GM12878 (cell line): Measurements from ENCODE around the gene ENAH. TPM values are rescaled to one million over a fixed set of nuclear protein-coding genes. Genes with fewer than 3 reads are reported as not detected.

ENCODE experiments used
- ATAC-seq: fragments of 200-7000 bp; cut with Tn5 transposase; 3 replicates; pipeline ENCODE4 v1.9.1; 2020; ENCODE audit warnings: mild to moderate bottlenecking, moderate library complexity
- BruUV-seq: library from RNA; stranded (reverse); fragments of 400-500 nt; replicated peaks from 2 replicates; lab custom pipeline; 2021; lab: Mats Ljungman, UMichigan
- CTCF ChIA-PET: fragments of 300-600 bp; sonication (Branson Sonifier 250); formaldehyde crosslinking; extraction: SDS; loops from one replicate; lab custom pipeline; 2021; ENCODE audit warnings: inconsistent platforms; lab: Yijun Ruan, JAX
- POLR2A ChIA-PET: fragments of 350-600 bp; formaldehyde crosslinking; extraction: SDS; loops from one replicate; lab custom pipeline; 2021; ENCODE audit warnings: inconsistent platforms; lab: Charles Lee
- RAD21 ChIA-PET: fragments of 300-600 bp; sonication (Branson Sonifier 250); formaldehyde crosslinking; loops from one replicate; lab custom pipeline; 2023; ENCODE audit warnings: antibody characterized with exemption; ENCODE audit not compliant: unreplicated experiment; lab: Charles Lee
- SMC1A ChIA-PET: fragments of 300-600 bp; sonication (Branson Sonifier 250); formaldehyde crosslinking; loops from one replicate; lab custom pipeline; 2023; ENCODE audit not compliant: unreplicated experiment, uncharacterized antibody; lab: Charles Lee
- DNase-seq: peaks from one replicate; pipeline ENCODE4 v3.0.0-alpha.2; 2011; ENCODE audit warnings: low read depth, low spot score
- FAIRE-seq: peaks from 3 replicates; lab custom pipeline; 2011; peaks lifted over from hg19 to GRCh38; lab: Jason Lieb, UNC
- H2AFZ ChIP-seq: 2 replicates; pipeline ENCODE4 v1.6.0; 2011; ENCODE audit warnings: low read depth, low read length, control low read depth; ENCODE audit not compliant: control insufficient read depth
- H3K27ac ChIP-seq: 2 replicates; pipeline ENCODE4 v1.5.1; 2011; ENCODE audit warnings: control low read depth; ENCODE audit not compliant: control insufficient read depth, insufficient read depth
- H3K27me3 ChIP-seq, 2 experiments: replicated peaks in 1 of 2; 2 replicates each; pipeline versions ENCODE4 v1.6.0 to v1.6.1; 2011; ENCODE audit warnings: low read length in 1 of 2; ENCODE audit not compliant: control insufficient read depth in 2 of 2, insufficient read depth in 2 of 2
- H3K36me3 ChIP-seq, 2 experiments: 2 replicates each; pipeline ENCODE4 v1.5.1; 2011; ENCODE audit warnings: low read length in 1 of 2; ENCODE audit not compliant: control insufficient read depth in 2 of 2, insufficient read depth in 2 of 2
- H3K4me1 ChIP-seq: 2 replicates; pipeline ENCODE4 v1.6.1; 2011; ENCODE audit warnings: mild to moderate bottlenecking, low read length, moderate library complexity, mixed read lengths; ENCODE audit not compliant: control insufficient read depth, insufficient read depth
- H3K4me2 ChIP-seq: 2 replicates; pipeline ENCODE4 v1.6.0; 2011; ENCODE audit warnings: control low read depth; ENCODE audit not compliant: control insufficient read depth, insufficient read depth
- H3K4me3 ChIP-seq: fragments of 200-600 bp; sonication (generic); 2 replicates; pipeline ENCODE4 v1.5.1; 2016
- H3K79me2 ChIP-seq: 2 replicates; pipeline ENCODE4 v1.6.0; 2011; ENCODE audit warnings: low read length; ENCODE audit not compliant: control insufficient read depth, insufficient read depth
- H3K9ac ChIP-seq: 2 replicates; pipeline ENCODE4 v1.8.0; 2011; ENCODE audit warnings: low read length, control low read depth, mixed read lengths; ENCODE audit not compliant: control insufficient read depth, insufficient read depth
- H3K9me3 ChIP-seq: replicated peaks from 3 replicates; pipeline ENCODE4 v1.5.1; 2011; ENCODE audit warnings: mild to moderate bottlenecking, low read length; ENCODE audit not compliant: control insufficient read depth, insufficient read depth
- H4K20me1 ChIP-seq: 2 replicates; pipeline ENCODE4 v1.6.0; 2011; ENCODE audit not compliant: control insufficient read depth, insufficient read depth
- BHLHE40 ChIP-seq, 2 experiments: fragments of 450-650 bp in 1 of 2; IDR thresholded peaks; 2 replicates each; pipeline ENCODE4 v1.6.1; 2011 to 2017; ENCODE audit warnings: low read depth in 2 of 2, borderline replicate concordance in 1 of 2, improper control_type of control experiment in 1 of 2, low read length in 1 of 2, mild to moderate bottlenecking in 1 of 2
- EGR1 ChIP-seq, 2 experiments: IDR thresholded peaks; 1 replicate in 1 of 2; 2 replicates in 1 of 2; pipeline ENCODE4 v1.6.1; 2011 to 2012; ENCODE audit warnings: low read depth in 2 of 2, low read length in 2 of 2, borderline replicate concordance in 1 of 2, mild to moderate bottlenecking in 1 of 2, moderate library complexity in 1 of 2
- ETV6 ChIP-seq, 2 experiments: fragments of 450-650 bp in 1 of 2; IDR thresholded peaks in 1 of 2; conservative IDR thresholded peaks in 1 of 2; 2 replicates each; pipeline ENCODE4 v1.6.1; 2014; ENCODE audit warnings: antibody characterized with exemption in 1 of 2, borderline replicate concordance in 1 of 2, low read depth in 1 of 2, mild to moderate bottlenecking in 1 of 2, moderate library complexity in 1 of 2
- HDGF ChIP-seq: fragments of 450-650 bp; IDR thresholded peaks from 2 replicates; pipeline ENCODE4 v1.6.1; 2016; ENCODE audit warnings: antibody characterized with exemption
- IRF4 ChIP-seq: IDR thresholded peaks from 2 replicates; pipeline ENCODE4 v1.6.1; 2011; ENCODE audit warnings: low read depth, low read length
- MTA2 ChIP-seq: fragments of 450-650 bp; IDR thresholded peaks from 2 replicates; pipeline ENCODE4 v1.6.1; 2016; ENCODE audit warnings: low read depth, mild to moderate bottlenecking, moderate library complexity
- NFIC ChIP-seq: IDR thresholded peaks from 2 replicates; pipeline ENCODE4 v1.6.1; 2012; ENCODE audit warnings: low read depth, mild to moderate bottlenecking, inconsistent platforms, low read length, moderate library complexity
- NKRF ChIP-seq: fragments of 450-650 bp; conservative IDR thresholded peaks from 2 replicates; pipeline ENCODE4 v1.6.1; 2017; ENCODE audit warnings: mild to moderate bottlenecking, moderate library complexity
- SKIL ChIP-seq: fragments of 450-650 bp; IDR thresholded peaks from 2 replicates; pipeline ENCODE4 v1.6.1; 2017; ENCODE audit warnings: mild to moderate bottlenecking, low read depth, inconsistent platforms; ENCODE audit not compliant: poor library complexity, severe bottlenecking
- SMAD5 ChIP-seq: IDR thresholded peaks from 2 replicates; pipeline ENCODE4 v1.6.1; 2016; ENCODE audit warnings: antibody characterized with exemption, low read depth
- WGBS: methylation state at CpG from one replicate; pipeline ENCODE4 v1.1.6; 2016; ENCODE audit warnings: low lambda C conversion rate; ENCODE audit not compliant: insufficient replicate concordance, insufficient coverage; ENCODE audit errors: missing lambda C conversion rate; 5-methylcytosine and 5-hydroxymethylcytosine counted together
- in situ Hi-C: fragments of 300-500 bp; cut with MboI; formaldehyde crosslinking; loops from 9 replicates; pipeline ENCODE4 v1.14.3; 2018; ENCODE audit warnings: mixed read lengths
- intact Hi-C: fragments of 100-400 bp; cut with micrococcal nuclease; formaldehyde crosslinking; loops from one replicate; pipeline ENCODE4 v1.14.2; 2022; ENCODE audit not compliant: unreplicated experiment
- polyA plus RNA-seq, 11 experiments: library from polyadenylated mRNA; depleted of rRNA in 4 of 11; unstranded in 6 of 11; stranded (reverse) in 5 of 11; fragments of >200 nt; fragmentation: Nextera tagmentation in 4 of 11; fragmentation: Illumina TruSeq in 1 of 11; extraction: Ambion mirVana in 4 of 11; extraction: Trizol in 1 of 11; gene quantifications; 1 replicate in 1 of 11; 2 replicates in 10 of 11; pipeline versions ENCODE4 v1.2.1 to v1.2.3, GENCODE V29; 2011 to 2016; ENCODE audit warnings: inconsistent platforms in 2 of 11, missing spikeins in 2 of 11, low read depth in 1 of 11
- total RNA-seq, 4 experiments: library from RNA; depleted of rRNA in 3 of 4; stranded (reverse); fragments of >200 nt in 3 of 4; fragmentation: Illumina TruSeq in 1 of 4; extraction: Trizol in 1 of 4; gene quantifications; 2 replicates each; pipeline versions ENCODE4 v1.2.1 to v1.2.3, GENCODE V29; 2013 to 2021

Gene ENAH
- total and polyA plus RNA-seq, 10 of the 15 experiments (the other 5 are each of a cell fraction or from before 2014, with no cell fraction given), result under 0.01 to 0.62 (median 0.06) TPM; not detected in 5

- in situ Hi-C loops, result no loop called here
- WGBS, result 33% methylated on average over 3 of the region's 3 CpGs
- ATAC-seq, result no peak
Measured at GRCh38 chr1:225509770-225510169, 143.2 kb downstream of the ENAH start.

More at GRCh38 chr1:225509770-225510169, 143.2 kb downstream of the ENAH start:
- no peaks in the 10 kb centered on the region for H3K9me3 ChIP-seq
- H3K9ac ChIP-seq, result no peak overlapping the region
- no TSS peak for BruUV-seq
- intact Hi-C loops, result loop anchor here (5.0 kb wide), 1 partner anchor 253 kb away; no protein-coding TSS in a partner anchor
- SMC1A ChIA-PET, result no interaction called here
- no peak overlapping the region for H3K27ac ChIP-seq
- POLR2A ChIA-PET, result no interaction called here
- RAD21 ChIA-PET, result no interaction called here
- DNase-seq (no peak), FAIRE-seq (no peak)
- H4K20me1 ChIP-seq, result no peaks in the 10 kb centered on the region
- H2AFZ ChIP-seq, result no peak overlapping the region
- no peaks in the 10 kb centered on the region for H3K4me1 ChIP-seq
- no peak overlapping the region for H3K4me3 ChIP-seq
- H3K27me3 ChIP-seq, result peaks cover 0 to 3% of the 10 kb centered on the region in 2 experiments; a peak in 1 of 4 replicates
- no peaks in the 10 kb centered on the region for H3K79me2 ChIP-seq
- no peak overlapping the region for H3K4me2 ChIP-seq
- no peaks in the 10 kb centered on the region for H3K36me3 ChIP-seq
- TF ChIP-seq EGR1 (IDR thresholded peaks at IDR 0.05; ENCODE audit: borderline replicate concordance in 1 of 2, low read depth in 2 of 2, low read length in 2 of 2) (no peak), HDGF (no peak), SMAD5 (no peak), ETV6 (conservative IDR thresholded peaks at IDR 0.05 in 1 of 2, IDR thresholded peaks at IDR 0.05 in 1 of 2; ENCODE audit: borderline replicate concordance in 1 of 2, low read depth in 1 of 2) (no peak), NKRF (no peak), MTA2 (no peak), IRF4 (no peak), BHLHE40 (IDR thresholded peaks at IDR 0.05; ENCODE audit: borderline replicate concordance in 1 of 2, low read depth in 2 of 2, low read length in 1 of 2) (no peak), NFIC (no peak), SKIL (no peak)
- CTCF ChIA-PET, result no interaction called here
